ENCODE measurements around the gene DLX2. TPM values are rescaled to one million over a fixed set of nuclear protein-coding genes. Genes with fewer than 3 reads are reported as not detected.
"Not testable (repeated sequence)": the region's sequence is repeated elsewhere in the genome, so short reads cannot be mapped to it uniquely, and the experiment has no call there.

Gene DLX2
- total and polyA plus RNA-seq, 9 donors = 0.12 TPM; not detected in 8

DNA sequence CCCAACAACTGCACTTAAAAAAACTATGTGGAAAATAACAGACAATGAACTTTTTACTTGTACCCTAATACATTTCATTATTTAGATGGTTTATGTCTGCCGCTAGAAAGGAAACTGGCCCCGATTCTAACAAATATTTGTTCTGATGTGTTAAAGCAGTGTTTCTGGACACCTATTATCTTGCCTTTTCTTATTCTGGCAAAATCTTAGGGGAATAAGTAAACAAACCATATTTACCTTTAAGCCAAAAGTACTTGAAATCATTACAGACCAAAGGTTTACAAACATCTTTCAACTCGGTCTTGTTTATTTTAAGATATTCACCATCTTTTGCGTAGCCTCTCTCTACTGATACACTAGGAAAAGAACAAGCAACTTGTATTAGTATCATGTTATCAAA, 29.2 kb downstream of the DLX2 start:
- TF ChIP-seq, protein P1, sequence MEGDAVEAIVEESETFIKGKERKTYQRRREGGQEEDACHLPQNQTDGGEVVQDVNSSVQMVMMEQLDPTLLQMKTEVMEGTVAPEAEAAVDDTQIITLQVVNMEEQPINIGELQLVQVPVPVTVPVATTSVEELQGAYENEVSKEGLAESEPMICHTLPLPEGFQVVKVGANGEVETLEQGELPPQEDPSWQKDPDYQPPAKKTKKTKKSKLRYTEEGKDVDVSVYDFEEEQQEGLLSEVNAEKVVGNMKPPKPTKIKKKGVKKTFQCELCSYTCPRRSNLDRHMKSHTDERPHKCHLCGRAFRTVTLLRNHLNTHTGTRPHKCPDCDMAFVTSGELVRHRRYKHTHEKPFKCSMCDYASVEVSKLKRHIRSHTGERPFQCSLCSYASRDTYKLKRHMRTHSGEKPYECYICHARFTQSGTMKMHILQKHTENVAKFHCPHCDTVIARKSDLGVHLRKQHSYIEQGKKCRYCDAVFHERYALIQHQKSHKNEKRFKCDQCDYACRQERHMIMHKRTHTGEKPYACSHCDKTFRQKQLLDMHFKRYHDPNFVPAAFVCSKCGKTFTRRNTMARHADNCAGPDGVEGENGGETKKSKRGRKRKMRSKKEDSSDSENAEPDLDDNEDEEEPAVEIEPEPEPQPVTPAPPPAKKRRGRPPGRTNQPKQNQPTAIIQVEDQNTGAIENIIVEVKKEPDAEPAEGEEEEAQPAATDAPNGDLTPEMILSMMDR (IDR thresholded peaks at IDR 0.05) = no peak
- TF ChIP-seq EP300 (IDR thresholded peaks at IDR 0.05) (no peak), POLR2A (IDR thresholded peaks at IDR 0.05) (no peak)
- WGBS, 3 donors = 52 to 81% (median 78%) methylated on average over 4 of the region's 4 CpGs
- H3K36me3 ChIP-seq = no peaks in the 10 kb centered on the region
- DNase-seq = no peak
- intact Hi-C loops (cut with DNase I) = no loop called here
- H3K27me3 ChIP-seq = no peaks in the 10 kb centered on the region
- no peaks in the 10 kb centered on the region for H3K4me1 ChIP-seq (ENCODE audit: insufficient read depth)
- no peaks in the 10 kb centered on the region for H3K9me3 ChIP-seq
- H3K27ac ChIP-seq = no peak overlapping the region
- H3K4me3 ChIP-seq = no peak overlapping the region

DNA sequence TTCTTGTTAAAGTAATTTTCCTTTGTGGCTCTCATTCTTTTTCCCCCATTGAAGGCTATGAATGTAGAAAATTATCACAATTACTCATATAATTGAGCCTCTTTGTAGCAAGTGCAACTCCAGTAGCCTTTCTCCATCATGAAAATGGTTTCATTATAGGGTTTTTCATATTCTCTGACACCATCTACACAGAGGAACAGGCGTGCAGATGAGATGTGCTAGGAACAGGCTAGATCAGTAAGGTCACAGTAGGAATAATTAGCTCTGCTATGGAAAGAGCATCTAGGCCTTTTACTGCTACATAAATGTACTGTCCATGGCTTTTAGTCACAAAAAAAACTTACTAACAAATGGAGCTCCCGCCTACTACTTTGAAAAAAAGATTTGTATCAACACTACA, 30.0 kb downstream of the DLX2 start:
- Histone ChIP-seq H3K27ac (no peak overlapping the region), H3K27me3 (no peaks in the 10 kb centered on the region), H3K9me3 (no peaks in the 10 kb centered on the region), H3K36me3 (no peaks in the 10 kb centered on the region), H3K4me1 (ENCODE audit: insufficient read depth) (no peaks in the 10 kb centered on the region), H3K4me3 (no peak overlapping the region)
- no peak for DNase-seq
- 96 to 99% (median 99%) methylated on average over 2 of the region's 2 CpGs for WGBS, 3 donors
- TF ChIP-seq POLR2A (IDR thresholded peaks at IDR 0.05) (no peak), EP300 (IDR thresholded peaks at IDR 0.05) (no peak)
- TF ChIP-seq, protein P1 (IDR thresholded peaks at IDR 0.05) = no peak
- intact Hi-C loops (cut with DNase I) = no loop called here

DNA sequence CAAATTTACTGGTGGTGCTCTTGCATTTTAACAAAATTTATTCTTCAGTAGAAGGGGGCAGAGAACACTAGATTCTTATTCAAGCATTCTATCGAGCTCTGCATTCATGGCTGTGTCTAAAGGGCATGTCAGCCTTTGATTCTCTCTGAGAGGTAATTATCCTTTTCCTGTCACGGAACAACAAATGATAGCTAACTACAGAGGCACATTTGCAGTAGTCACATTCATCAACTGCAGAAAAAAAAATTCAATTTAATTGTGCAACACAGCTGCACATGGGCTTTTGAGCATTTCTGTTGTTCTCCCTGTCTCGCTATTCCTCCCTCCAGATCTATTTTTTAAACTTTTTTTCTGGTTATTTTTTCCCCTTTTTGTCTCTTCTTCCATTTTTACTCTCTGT, 30.4 kb downstream of the DLX2 start:
- TF ChIP-seq POLR2A (IDR thresholded peaks at IDR 0.05) (no peak), EP300 (IDR thresholded peaks at IDR 0.05) (no peak)
- TF ChIP-seq, protein P1 (IDR thresholded peaks at IDR 0.05) = no peak
- H3K4me3 ChIP-seq = no peak overlapping the region
- H3K4me1 ChIP-seq (ENCODE audit: insufficient read depth) = no peaks in the 10 kb centered on the region
- no peaks in the 10 kb centered on the region for H3K27me3 ChIP-seq
- no peak for DNase-seq
- intact Hi-C loops (cut with DNase I) = no loop called here
- no peaks in the 10 kb centered on the region for H3K36me3 ChIP-seq
- 97 to 100% (median 97%) methylated on average over 3 of the region's 3 CpGs for WGBS, 3 donors
- H3K27ac ChIP-seq = no peak overlapping the region
- H3K9me3 ChIP-seq = no peaks in the 10 kb centered on the region

DNA sequence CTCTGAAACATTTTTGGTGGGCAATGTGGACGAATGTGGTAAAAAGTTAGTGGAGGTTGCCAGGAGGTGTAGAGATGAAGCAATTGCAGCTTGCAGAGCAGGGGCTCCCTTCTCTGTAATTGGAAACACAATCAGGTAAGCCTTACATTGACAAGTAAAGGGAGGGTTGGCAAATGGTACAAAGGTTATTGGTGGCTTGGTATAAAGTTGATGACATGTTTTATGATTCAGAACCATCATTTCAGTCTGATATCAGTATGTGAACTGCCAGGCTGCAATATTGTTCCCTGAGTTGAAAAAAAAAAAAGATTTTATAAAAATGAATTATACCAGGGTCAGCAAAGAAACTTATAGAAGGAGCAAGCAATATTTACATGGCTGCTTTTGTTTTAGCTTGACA, 31.8 kb downstream of the DLX2 start:
- H3K4me3 ChIP-seq = no peak overlapping the region
- no peak for DNase-seq
- WGBS, 3 donors = 88 to 93% (median 90%) methylated on average over 1 of the region's 1 CpG
- H3K4me1 ChIP-seq (ENCODE audit: insufficient read depth) = no peaks in the 10 kb centered on the region
- H3K9me3 ChIP-seq = no peaks in the 10 kb centered on the region
- no peaks in the 10 kb centered on the region for H3K36me3 ChIP-seq
- no peak overlapping the region for H3K27ac ChIP-seq
- H3K27me3 ChIP-seq = no peaks in the 10 kb centered on the region
- intact Hi-C loops (cut with DNase I) = no loop called here
- TF ChIP-seq POLR2A (IDR thresholded peaks at IDR 0.05) = no peak
- TF ChIP-seq, protein P1 (IDR thresholded peaks at IDR 0.05) = no peak
- no peak for TF ChIP-seq EP300 (IDR thresholded peaks at IDR 0.05)

DNA sequence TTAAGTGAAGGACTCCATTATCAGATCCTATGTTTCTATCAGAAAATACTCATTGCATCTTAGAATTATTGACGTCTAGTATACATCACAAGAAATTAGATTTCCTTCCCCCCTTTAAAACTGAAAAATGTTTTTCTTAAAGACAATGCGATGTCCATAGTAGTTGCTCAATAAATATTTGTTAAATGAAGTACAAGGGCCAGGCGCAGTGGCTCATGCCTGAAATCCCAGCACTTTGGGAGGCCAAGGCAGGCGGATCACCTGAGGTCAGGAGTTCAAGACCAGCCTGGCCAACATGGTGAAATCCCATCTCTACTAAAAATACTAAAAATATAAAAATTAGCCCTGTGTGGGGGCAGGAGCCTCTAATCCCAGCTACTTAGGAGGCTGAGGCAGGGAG, 34.8 kb downstream of the DLX2 start:
- DNase-seq; H3K27me3 ChIP-seq; H3K4me1 ChIP-seq (ENCODE audit: insufficient read depth); H3K9me3 ChIP-seq; H3K36me3 ChIP-seq; H3K4me3 ChIP-seq; H3K27ac ChIP-seq; intact Hi-C loops (cut with DNase I): not testable (repeated sequence)
- WGBS, 3 donors = 89 to 99% (median 98%) methylated on average over 4 of the region's 4 CpGs
